Loucy (cell line): ENCODE results near the gene SCYL3.
A peak's percentile ranks its signal among the peaks of the same experiment; 100 is the strongest.
"Not testable (repeated sequence)": the region's sequence is repeated elsewhere in the genome, so short reads cannot be mapped to it uniquely, and the experiment has no call there.

Experiments
- H2AFZ ChIP-seq: fragments of 200-600 bp; sonication (generic); 2 replicates; pipeline ENCODE4 v1.6.0; 2016; ENCODE audit warnings: antibody characterized with exemption, mild to moderate bottlenecking, low read length, moderate library complexity
- H3F3A ChIP-seq: fragments of 200-600 bp; 2 replicates; pipeline ENCODE4 v1.6.0; 2016; ENCODE audit warnings: antibody characterized with exemption, low read depth, mild to moderate bottlenecking
- H3K27me3 ChIP-seq: fragments of 200-600 bp; sonication (generic); 2 replicates; pipeline ENCODE4 v1.6.1; 2014; ENCODE audit warnings: low read length, mild to moderate bottlenecking; ENCODE audit not compliant: insufficient read depth, poor library complexity, severe bottlenecking
- H3K36me3 ChIP-seq: fragments of 200-600 bp; sonication (generic); 2 replicates; pipeline ENCODE4 v1.6.1; 2016; ENCODE audit warnings: low read length; ENCODE audit not compliant: insufficient read depth
- H3K4me1 ChIP-seq: fragments of 200-600 bp; sonication (generic); 2 replicates; pipeline ENCODE4 v1.5.1; 2014; ENCODE audit warnings: low read length, mild to moderate bottlenecking; ENCODE audit not compliant: insufficient read depth, poor library complexity, severe bottlenecking
- H3K4me2 ChIP-seq: fragments of 200-600 bp; sonication (generic); 2 replicates; pipeline ENCODE4 v1.6.0; 2014; ENCODE audit warnings: antibody characterized with exemption, low read length, low read depth, mild to moderate bottlenecking; ENCODE audit not compliant: poor library complexity, severe bottlenecking
- H3K4me3 ChIP-seq: fragments of 200-600 bp; sonication (generic); 2 replicates; pipeline ENCODE4 v1.5.1; 2014; ENCODE audit warnings: low read length, mild to moderate bottlenecking, mixed read lengths; ENCODE audit not compliant: poor library complexity, severe bottlenecking
- H3K79me2 ChIP-seq: fragments of 200-600 bp; sonication (generic); 2 replicates; pipeline ENCODE4 v1.6.1; 2014; ENCODE audit warnings: low read length; ENCODE audit not compliant: insufficient read depth
- H3K9ac ChIP-seq: fragments of 200-600 bp; sonication (generic); 2 replicates; pipeline ENCODE4 v1.6.0; 2014; ENCODE audit warnings: mild to moderate bottlenecking, low read depth, low read length, moderate library complexity; ENCODE audit not compliant: poor library complexity, severe bottlenecking
- H3K9me2 ChIP-seq: fragments of 200-600 bp; sonication (generic); replicated peaks from 2 replicates; pipeline ENCODE4 v1.6.1; 2016; ENCODE audit warnings: low read depth, low read length, mixed read lengths
- H3K9me3 ChIP-seq: fragments of 200-600 bp; sonication (generic); 2 replicates; pipeline ENCODE4 v1.6.1; 2014; ENCODE audit warnings: mild to moderate bottlenecking, antibody characterized with exemption, low read length, low read depth; ENCODE audit not compliant: insufficient read depth
- H4K20me1 ChIP-seq: fragments of 200-600 bp; sonication (generic); 2 replicates; pipeline ENCODE4 v1.6.0; 2014; ENCODE audit warnings: antibody characterized with exemption, low read length, mild to moderate bottlenecking; ENCODE audit not compliant: insufficient read depth, poor library complexity, severe bottlenecking
- EZH2phosphoT487 ChIP-seq: fragments of 200-600 bp; IDR thresholded peaks from 2 replicates; pipeline ENCODE4 v1.6.1; 2018; ENCODE audit warnings: antibody characterized with exemption, mild to moderate bottlenecking, moderate library complexity, borderline replicate concordance
- TF ChIP-seq, protein P1 (sequence below): fragments of 200-600 bp; sonication (generic); conservative IDR thresholded peaks from 2 replicates; pipeline ENCODE4 v1.5.1; 2014; ENCODE audit warnings: mild to moderate bottlenecking, antibody characterized with exemption, low read length

The SCYL3 gene

DNA sequence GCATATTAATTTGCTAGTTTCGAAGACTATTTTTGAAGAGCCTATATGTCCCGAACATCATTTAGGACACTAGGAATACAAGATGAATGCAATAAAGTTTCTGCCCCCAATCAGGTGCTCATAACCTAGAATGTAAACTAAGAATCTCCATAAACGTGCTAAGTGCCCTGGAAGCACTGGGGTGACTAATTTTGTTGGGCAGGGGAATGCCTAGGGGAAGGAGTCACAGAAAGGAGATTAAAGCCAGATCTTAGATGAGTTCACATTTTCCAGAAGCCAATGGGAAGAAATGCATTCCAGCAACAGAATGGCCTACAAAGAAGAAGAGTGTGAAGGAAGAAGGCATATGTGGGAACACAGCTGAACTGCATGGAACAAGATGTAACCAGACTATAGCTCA is 19.5 kb downstream of the SCYL3 start:
- Histone ChIP-seq H2AFZ (no peak overlapping the region), H3K27me3 (no peaks in the 10 kb centered on the region), H3K4me2 (peak overlapping the region; percentile 50), H3K4me1 (peaks cover 49% of the 10 kb centered on the region), H3K36me3 (peaks cover 78% of the 10 kb centered on the region), H3K9me3 (peaks cover 18% of the 10 kb centered on the region; the same call in 1 of the 2 replicates), H3K4me3 (peak overlapping the region; percentile 34), H3K9me2 (no peaks in the 10 kb centered on the region), H3F3A (no peaks in the 10 kb centered on the region), H3K9ac (peak overlapping the region; percentile 40), H3K79me2 (peaks cover 30% of the 10 kb centered on the region), H4K20me1 (no peaks in the 10 kb centered on the region)
- no peak for TF ChIP-seq EZH2phosphoT487
- TF ChIP-seq, protein P1, sequence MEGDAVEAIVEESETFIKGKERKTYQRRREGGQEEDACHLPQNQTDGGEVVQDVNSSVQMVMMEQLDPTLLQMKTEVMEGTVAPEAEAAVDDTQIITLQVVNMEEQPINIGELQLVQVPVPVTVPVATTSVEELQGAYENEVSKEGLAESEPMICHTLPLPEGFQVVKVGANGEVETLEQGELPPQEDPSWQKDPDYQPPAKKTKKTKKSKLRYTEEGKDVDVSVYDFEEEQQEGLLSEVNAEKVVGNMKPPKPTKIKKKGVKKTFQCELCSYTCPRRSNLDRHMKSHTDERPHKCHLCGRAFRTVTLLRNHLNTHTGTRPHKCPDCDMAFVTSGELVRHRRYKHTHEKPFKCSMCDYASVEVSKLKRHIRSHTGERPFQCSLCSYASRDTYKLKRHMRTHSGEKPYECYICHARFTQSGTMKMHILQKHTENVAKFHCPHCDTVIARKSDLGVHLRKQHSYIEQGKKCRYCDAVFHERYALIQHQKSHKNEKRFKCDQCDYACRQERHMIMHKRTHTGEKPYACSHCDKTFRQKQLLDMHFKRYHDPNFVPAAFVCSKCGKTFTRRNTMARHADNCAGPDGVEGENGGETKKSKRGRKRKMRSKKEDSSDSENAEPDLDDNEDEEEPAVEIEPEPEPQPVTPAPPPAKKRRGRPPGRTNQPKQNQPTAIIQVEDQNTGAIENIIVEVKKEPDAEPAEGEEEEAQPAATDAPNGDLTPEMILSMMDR: no peak

DNA sequence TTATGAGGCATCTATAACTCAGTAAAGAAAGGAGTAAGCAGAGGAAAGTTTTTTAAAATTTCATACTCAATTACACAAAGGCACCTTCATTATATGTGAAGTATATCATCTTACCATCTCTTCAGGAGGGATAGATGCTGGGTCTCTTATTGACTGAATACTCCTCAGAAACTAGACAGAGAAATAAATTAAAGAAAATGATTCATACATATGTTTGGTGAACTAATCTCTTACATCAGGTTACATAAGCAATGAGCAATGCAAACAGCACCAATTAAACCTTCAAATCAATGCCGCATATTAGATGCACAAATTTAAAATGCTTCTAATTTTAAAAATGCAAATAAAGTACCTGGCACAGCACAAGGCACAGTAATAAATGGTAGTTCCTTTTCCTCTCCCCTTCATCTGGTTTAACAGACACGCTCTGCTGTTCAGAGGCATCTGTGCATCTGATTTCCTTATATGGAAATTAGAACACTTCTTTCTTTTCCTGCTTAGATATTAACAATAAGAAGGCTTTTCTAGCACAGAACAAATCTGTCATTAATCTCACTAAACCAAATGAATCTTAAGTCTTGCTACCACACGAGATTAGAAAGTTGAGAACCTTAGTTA is 20.0 kb downstream of the SCYL3 start:
- Histone ChIP-seq H3F3A (no peaks in the 10 kb centered on the region), H3K79me2 (peaks cover 25% of the 10 kb centered on the region), H3K4me1 (peaks cover 44% of the 10 kb centered on the region), H3K9me2 (no peaks in the 10 kb centered on the region), H3K27me3 (no peaks in the 10 kb centered on the region), H3K4me3 (peak overlapping the region; percentile 34), H4K20me1 (no peaks in the 10 kb centered on the region), H2AFZ (no peak overlapping the region), H3K9ac (peak overlapping the region; percentile 40), H3K9me3 (peaks cover 18% of the 10 kb centered on the region; the same call in 1 of the 2 replicates), H3K36me3 (peaks cover 83% of the 10 kb centered on the region), H3K4me2 (peak overlapping the region; percentile 50)
- TF ChIP-seq, protein P1: no peak
- TF ChIP-seq EZH2phosphoT487: no peak

DNA sequence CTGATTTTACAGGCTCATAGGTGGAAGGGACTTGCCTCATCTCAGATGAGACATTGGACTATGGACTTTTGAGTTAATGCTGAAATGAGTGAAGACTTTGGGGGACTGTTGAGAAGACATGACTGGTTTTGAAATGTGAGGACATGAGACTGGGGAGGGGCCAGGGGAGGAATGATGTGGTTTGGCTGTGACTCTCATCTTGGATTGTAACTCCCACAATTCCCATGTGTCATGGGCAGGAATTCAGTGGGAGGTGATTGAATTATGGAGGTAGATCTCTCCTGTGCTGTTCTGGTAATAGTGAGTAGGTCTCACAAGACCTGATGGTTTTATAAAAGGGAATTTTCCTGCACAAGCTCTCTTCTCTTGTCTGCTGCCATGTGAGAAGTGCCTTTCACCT is 20.8 kb downstream of the SCYL3 start:
- peaks cover 21% of the 10 kb centered on the region for H3K79me2 ChIP-seq
- no peak overlapping the region for H3K4me3 ChIP-seq
- no peaks in the 10 kb centered on the region for H3K27me3 ChIP-seq
- no peaks in the 10 kb centered on the region for H4K20me1 ChIP-seq
- no peaks in the 10 kb centered on the region for H3K9me2 ChIP-seq
- H3K36me3 ChIP-seq: peaks cover 91% of the 10 kb centered on the region
- peak overlapping the region; percentile 7 for H3K9ac ChIP-seq
- no peaks in the 10 kb centered on the region for H3F3A ChIP-seq
- TF ChIP-seq, protein P1: no peak
- no peak for TF ChIP-seq EZH2phosphoT487
- no peak overlapping the region for H2AFZ ChIP-seq
- H3K4me2 ChIP-seq: no peak overlapping the region
- peaks cover 36% of the 10 kb centered on the region for H3K4me1 ChIP-seq
- H3K9me3 ChIP-seq: peaks cover 18% of the 10 kb centered on the region; the same call in 1 of the 2 replicates

DNA sequence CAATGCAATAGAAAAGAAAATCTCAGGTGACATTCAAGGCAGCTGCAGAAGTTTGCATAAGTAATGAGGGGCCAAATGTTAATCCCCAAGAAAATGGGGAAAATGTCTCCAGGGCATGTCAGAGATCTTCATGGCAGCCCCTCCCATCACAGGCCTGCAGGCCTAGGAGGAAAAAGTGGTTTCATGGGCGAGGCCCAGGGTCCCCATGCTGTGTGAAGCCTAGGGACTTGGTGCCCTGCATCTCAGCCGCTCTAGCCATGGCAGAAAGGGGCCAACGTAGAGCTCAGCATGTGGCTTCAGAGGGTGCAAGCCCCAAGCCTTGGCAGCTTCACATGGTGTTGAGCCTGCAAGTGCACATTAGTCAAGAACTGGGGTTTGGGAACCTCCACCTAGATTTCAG is 21.7 kb downstream of the SCYL3 start:
- not testable (repeated sequence) for H3K9me2 ChIP-seq, H3K4me3 ChIP-seq, H3F3A ChIP-seq, H3K27me3 ChIP-seq, H4K20me1 ChIP-seq, H2AFZ ChIP-seq, H3K9ac ChIP-seq, H3K4me2 ChIP-seq
- peaks cover 95% of the 10 kb centered on the region for H3K36me3 ChIP-seq
- peaks cover 18% of the 10 kb centered on the region; the same call in 1 of the 2 replicates for H3K79me2 ChIP-seq
- H3K4me1 ChIP-seq: peaks cover 33% of the 10 kb centered on the region
- peaks cover 18% of the 10 kb centered on the region; the same call in 1 of the 2 replicates for H3K9me3 ChIP-seq
